Regular cardiac myocyte (primary cell): ENCODE results near the gene CD2BP2. TPM values are rescaled to one million over a fixed set of nuclear protein-coding genes. Genes with fewer than 3 reads are reported as not detected.

Source experiments
- total RNA-seq: library from RNA; depleted of rRNA; stranded (reverse); fragments of >200 nt; gene quantifications from 2 replicates; pipeline ENCODE4 v1.2.3, GENCODE V29; 2014

The CD2BP2 gene
- 27.3 and 45.8 TPM in 2 replicates for total RNA-seq

GRCh38 chr16:30355144-30355953, at the start of gene CD2BP2:
Gene CD2BP2 (minus strand): TSS chr16:30355308. CDS start chr16:30354681, 627 bp downstream.

GRCh38 chr16:30395155-30395991, 40.3 kb upstream of the CD2BP2 start, which contains the start of gene ZNF48:
Gene ZNF48 (plus strand): TSS chr16:30395420. CDS start chr16:30395795, 375 bp downstream.

GRCh38 chr16:30382111-30382881, 27.2 kb upstream of the CD2BP2 start, which contains the start of gene SEPTIN1:
Gene SEPTIN1 (minus strand): TSS chr16:30382561. CDS start chr16:30382542, 19 bp downstream.

GRCh38 chr16:30374538-30374937, 19.4 kb upstream of the CD2BP2 start, which contains the start of gene MYL11:
Gene MYL11 (plus strand): TSS chr16:30374802. CDS start chr16:30374858, 56 bp downstream.

GRCh38 chr16:30370456-30371247, 15.5 kb upstream of the CD2BP2 start, which contains the start of gene TBC1D10B:
Gene TBC1D10B (minus strand): TSS chr16:30370494. CDS start chr16:30370183, 311 bp downstream.

Other genes with a start within 250 kb of the CD2BP2 start
- 0.56 and 0.77 TPM in 2 replicates for gene GDPD3, start 241.8 kb downstream of the CD2BP2 start, total RNA-seq
- 38.9 and 46.2 TPM in 2 replicates for gene MAPK3, start 232.1 kb downstream of the CD2BP2 start, total RNA-seq
- 0.28 and 3.3 TPM in 2 replicates for gene CORO1A, start 171.7 kb downstream of the CD2BP2 start, total RNA-seq
- gene BOLA2B, start 161.6 kb downstream of the CD2BP2 start, total RNA-seq: 126 and 208 TPM in 2 replicates
- gene SLX1A, start 161.4 kb downstream of the CD2BP2 start, total RNA-seq: 13.5 and 18.8 TPM in 2 replicates
- 1.9 and 2.3 TPM in 2 replicates for gene SULT1A3, start 156.1 kb downstream of the CD2BP2 start, total RNA-seq
- gene NPIPB13, start 106.8 kb downstream of the CD2BP2 start, total RNA-seq: 0.58 and 1.4 TPM in 2 replicates
- 19.2 and 38.0 TPM in 2 replicates for gene TBC1D10B, start 15.2 kb upstream of the CD2BP2 start, total RNA-seq
- gene MYL11, start 19.5 kb upstream of the CD2BP2 start, total RNA-seq: not detected in 2 replicates
- gene SEPTIN1, start 27.3 kb upstream of the CD2BP2 start, total RNA-seq: not detected in 2 replicates
- 6.5 and 6.8 TPM in 2 replicates for gene ZNF48, start 40.1 kb upstream of the CD2BP2 start, total RNA-seq
- gene ZNF771, start 52.3 kb upstream of the CD2BP2 start, total RNA-seq: 12.7 and 21.1 TPM in 2 replicates
- gene DCTPP1, start 74.7 kb upstream of the CD2BP2 start, total RNA-seq: 10.4 and 38.0 TPM in 2 replicates
- 6.5 and 28.4 TPM in 2 replicates for gene SEPHS2, start 90.6 kb upstream of the CD2BP2 start, total RNA-seq
- not detected in 2 replicates for gene ITGAL, start 117.4 kb upstream of the CD2BP2 start, total RNA-seq
- 18.0 and 19.4 TPM in 2 replicates for gene ZNF768, start 171.3 kb upstream of the CD2BP2 start, total RNA-seq
- gene ZNF747, start 179.6 kb upstream of the CD2BP2 start, total RNA-seq: 8.6 and 10.4 TPM in 2 replicates
- 4.2 and 4.4 TPM in 2 replicates for gene ZNF764, start 203.1 kb upstream of the CD2BP2 start, total RNA-seq
- 5.6 and 12.7 TPM in 2 replicates for gene ZNF688, start 216.4 kb upstream of the CD2BP2 start, total RNA-seq
- 7.3 and 8.1 TPM in 2 replicates for gene ZNF785, start 230.4 kb upstream of the CD2BP2 start, total RNA-seq